ENCODE data around the gene RPL15. TPM values are rescaled to one million over a fixed set of nuclear protein-coding genes. Genes with fewer than 3 reads are reported as not detected.

RPL15 gene
- total and polyA plus RNA-seq, 4 donors = 1,285 to 3,372 (median 2,309) TPM

DNA sequence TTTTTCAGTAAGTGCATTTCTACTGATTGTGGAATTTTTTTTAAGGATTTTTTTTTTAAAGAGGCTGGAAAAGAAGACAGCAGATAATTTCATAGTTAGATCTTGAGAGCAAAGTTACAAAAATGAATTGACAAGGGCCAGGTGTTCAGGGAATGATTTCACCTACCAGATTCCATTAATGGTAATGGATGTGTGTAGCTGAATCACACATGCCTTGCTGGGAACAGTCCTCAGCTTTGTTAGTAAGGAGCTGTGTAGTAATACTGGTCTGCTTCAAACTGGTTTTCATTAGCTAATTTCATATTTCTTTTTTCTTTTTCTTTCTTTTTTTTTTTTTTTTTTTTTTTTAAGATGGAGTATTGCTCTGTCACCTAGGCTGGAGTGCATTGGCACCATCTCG lies 44.1 kb downstream of the RPL15 start:
- H3K27ac ChIP-seq (ENCODE audit: low read depth in 1 of 2, low read length in 1 of 2) = peak overlapping the region in 1 of 2 donors; percentile 30
- no peak overlapping the region for H3K9ac ChIP-seq (ENCODE audit: insufficient read depth in 1 of 2, low read length in 2 of 2)
- peaks cover 2 to 16% (median 3%) of the 10 kb centered on the region in 5 donors for H3K4me1 ChIP-seq (ENCODE audit: control insufficient read depth in 5 of 5, insufficient read depth in 5 of 5, low read length in 5 of 5)
- H3K36me3 ChIP-seq (ENCODE audit: control insufficient read depth in 4 of 4, insufficient read depth in 4 of 4, low read length in 4 of 4) = peaks cover 6 to 48% (median 12%) of the 10 kb centered on the region in 4 donors
- H3K9me3 ChIP-seq (ENCODE audit: control insufficient read depth in 4 of 4, insufficient read depth in 3 of 4, low read length in 3 of 4) = no peaks in the 10 kb centered on the region
- WGBS, 2 donors = 100% methylated on average over 1 of the region's 1 CpG
- H3K4me3 ChIP-seq = no peak overlapping the region
- no peaks in the 10 kb centered on the region for H3K27me3 ChIP-seq (ENCODE audit: control insufficient read depth in 3 of 3, insufficient read depth in 3 of 3, low read length in 2 of 3)
- DNase-seq (no peak), ATAC-seq (ENCODE audit: insufficient read depth, low FRiP score) (no peak)
- TF ChIP-seq, protein P1, sequence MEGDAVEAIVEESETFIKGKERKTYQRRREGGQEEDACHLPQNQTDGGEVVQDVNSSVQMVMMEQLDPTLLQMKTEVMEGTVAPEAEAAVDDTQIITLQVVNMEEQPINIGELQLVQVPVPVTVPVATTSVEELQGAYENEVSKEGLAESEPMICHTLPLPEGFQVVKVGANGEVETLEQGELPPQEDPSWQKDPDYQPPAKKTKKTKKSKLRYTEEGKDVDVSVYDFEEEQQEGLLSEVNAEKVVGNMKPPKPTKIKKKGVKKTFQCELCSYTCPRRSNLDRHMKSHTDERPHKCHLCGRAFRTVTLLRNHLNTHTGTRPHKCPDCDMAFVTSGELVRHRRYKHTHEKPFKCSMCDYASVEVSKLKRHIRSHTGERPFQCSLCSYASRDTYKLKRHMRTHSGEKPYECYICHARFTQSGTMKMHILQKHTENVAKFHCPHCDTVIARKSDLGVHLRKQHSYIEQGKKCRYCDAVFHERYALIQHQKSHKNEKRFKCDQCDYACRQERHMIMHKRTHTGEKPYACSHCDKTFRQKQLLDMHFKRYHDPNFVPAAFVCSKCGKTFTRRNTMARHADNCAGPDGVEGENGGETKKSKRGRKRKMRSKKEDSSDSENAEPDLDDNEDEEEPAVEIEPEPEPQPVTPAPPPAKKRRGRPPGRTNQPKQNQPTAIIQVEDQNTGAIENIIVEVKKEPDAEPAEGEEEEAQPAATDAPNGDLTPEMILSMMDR (IDR thresholded peaks at IDR 0.05; ENCODE audit: control extremely low read depth, extremely low read depth) = no peak

- 96 to 97% methylated on average over 5 of the region's 5 CpGs for WGBS, 2 donors
These were observed 45.0 kb downstream of the RPL15 start for GRCh38 chr3:23961913-23962312.

DNA sequence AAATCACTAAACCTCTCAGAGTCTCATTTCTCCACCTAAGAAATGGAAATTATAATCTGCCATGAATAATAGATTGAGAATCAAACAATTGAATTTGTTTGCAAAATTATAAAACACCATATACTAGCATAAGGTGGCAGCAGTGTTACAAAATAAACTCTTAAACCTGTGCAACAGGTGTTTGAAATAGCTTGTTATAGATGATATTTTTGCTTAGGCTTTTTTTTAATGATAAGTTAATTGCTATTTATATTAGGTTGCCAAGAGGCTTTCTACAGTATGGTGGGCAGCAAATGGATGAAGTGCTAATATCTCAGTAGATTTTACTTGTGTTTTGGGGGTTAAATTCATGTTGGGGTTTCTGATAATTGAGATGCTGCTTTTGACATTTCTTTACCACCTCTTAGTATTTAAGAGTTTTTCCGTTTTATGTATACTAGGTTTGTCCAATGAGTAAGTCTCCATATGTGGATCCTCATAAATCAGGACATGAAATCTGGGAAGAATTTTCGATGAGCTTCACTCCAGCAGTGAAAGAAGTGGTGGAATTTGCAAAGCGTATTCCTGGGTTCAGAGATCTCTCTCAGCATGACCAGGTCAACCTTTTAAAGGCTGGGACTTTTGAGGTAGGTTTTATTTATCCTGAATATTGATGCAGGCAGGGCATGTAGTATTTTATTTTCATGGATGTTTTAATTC lies 47.8 kb downstream of the RPL15 start:
- no peaks in the 10 kb centered on the region for H3K9me3 ChIP-seq (ENCODE audit: control insufficient read depth in 4 of 4, insufficient read depth in 3 of 4, low read length in 3 of 4)
- peaks cover 5 to 37% (median 11%) of the 10 kb centered on the region in 4 donors for H3K36me3 ChIP-seq (ENCODE audit: control insufficient read depth in 4 of 4, insufficient read depth in 4 of 4, low read length in 4 of 4)

More at GRCh38 chr3:23961913-23962312, 45.0 kb downstream of the RPL15 start:
- Histone ChIP-seq H3K9me3 (ENCODE audit: control insufficient read depth in 4 of 4, insufficient read depth in 3 of 4, low read length in 3 of 4) (no peaks in the 10 kb centered on the region), H3K4me3 (no peak overlapping the region), H3K36me3 (ENCODE audit: control insufficient read depth in 4 of 4, insufficient read depth in 4 of 4, low read length in 4 of 4) (peaks cover 6 to 40% (median 12%) of the 10 kb centered on the region in 4 donors), H3K27ac (ENCODE audit: low read depth in 1 of 2, low read length in 1 of 2) (no peak overlapping the region), H3K27me3 (ENCODE audit: control insufficient read depth in 3 of 3, insufficient read depth in 3 of 3, low read length in 2 of 3) (no peaks in the 10 kb centered on the region), H3K4me1 (ENCODE audit: control insufficient read depth in 5 of 5, insufficient read depth in 5 of 5, low read length in 5 of 5) (peaks cover under 1 to 18% (median 3%) of the 10 kb centered on the region in 5 donors), H3K9ac (ENCODE audit: insufficient read depth in 1 of 2, low read length in 2 of 2) (no peak overlapping the region)
- no peak for DNase-seq
- no peak for ATAC-seq (ENCODE audit: insufficient read depth, low FRiP score)
- TF ChIP-seq, protein P1 (IDR thresholded peaks at IDR 0.05; ENCODE audit: control extremely low read depth, extremely low read depth) = no peak

More for the DNA sequence above, 47.8 kb downstream of the RPL15 start:
- no peak for DNase-seq
- peaks cover 0 to 18% (median 2%) of the 10 kb centered on the region in 5 donors for H3K4me1 ChIP-seq (ENCODE audit: control insufficient read depth in 5 of 5, insufficient read depth in 5 of 5, low read length in 5 of 5)
- H3K9ac ChIP-seq (ENCODE audit: insufficient read depth in 1 of 2, low read length in 2 of 2) = no peak overlapping the region
- no peaks in the 10 kb centered on the region for H3K27me3 ChIP-seq (ENCODE audit: control insufficient read depth in 3 of 3, insufficient read depth in 3 of 3, low read length in 2 of 3)
- H3K4me3 ChIP-seq = no peak overlapping the region
- no peak for ATAC-seq (ENCODE audit: insufficient read depth, low FRiP score)
- 84 to 93% methylated on average over 3 of the region's 3 CpGs for WGBS, 2 donors
- TF ChIP-seq, protein P1 (IDR thresholded peaks at IDR 0.05; ENCODE audit: control extremely low read depth, extremely low read depth) = no peak
- no peak overlapping the region for H3K27ac ChIP-seq (ENCODE audit: low read depth in 1 of 2, low read length in 1 of 2)

Data from lung (tissue), 12 donors.